ENCODE measurements around the gene OVAAL. TPM values are rescaled to one million over a fixed set of nuclear protein-coding genes. Genes with fewer than 3 reads are reported as not detected.
"Not testable (repeated sequence)": the region's sequence is repeated elsewhere in the genome, so short reads cannot be mapped to it uniquely, and the experiment has no call there.

Gene OVAAL
- total RNA-seq, 1 donor from 2014 or later, result not detected

DNA sequence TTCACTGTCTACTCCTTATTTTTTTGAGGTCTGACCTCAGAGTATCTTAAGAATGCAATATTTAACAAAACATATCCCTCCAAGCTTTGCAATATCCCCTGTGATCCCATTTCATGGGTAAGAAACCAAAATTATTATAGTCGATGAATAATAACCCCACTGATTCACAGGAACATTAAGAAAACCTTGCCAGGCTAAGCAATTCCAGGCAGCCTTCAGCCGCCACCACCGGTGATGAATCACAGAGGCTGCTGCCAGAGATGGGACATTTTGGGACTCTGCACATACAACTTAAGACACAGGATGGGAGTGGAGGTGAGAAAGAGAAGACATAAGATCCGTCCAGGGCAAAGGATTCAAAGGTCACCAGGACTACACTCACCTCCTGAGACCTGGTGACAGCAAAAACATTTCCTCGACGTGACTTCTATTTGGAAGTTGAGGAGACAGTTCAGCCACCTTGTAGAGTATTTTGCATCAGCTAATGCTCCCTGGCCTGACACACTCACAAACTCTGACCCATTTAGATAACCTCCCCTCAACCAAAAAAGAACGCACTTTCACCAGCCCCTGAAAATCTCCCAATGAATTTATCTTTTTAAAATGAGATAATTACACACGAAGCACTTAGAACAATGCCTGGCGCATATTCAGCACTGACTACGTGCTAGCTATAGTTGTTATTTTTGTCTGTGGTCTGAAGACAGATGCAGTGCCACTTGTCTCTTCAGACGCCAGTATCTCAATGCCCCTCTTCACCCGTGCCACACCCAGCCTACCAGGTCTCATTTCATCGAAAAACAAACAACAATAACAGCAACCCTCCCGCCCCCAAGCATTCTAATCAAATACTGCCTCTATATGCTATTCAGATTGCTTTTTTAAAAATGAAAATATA lies 17.8 kb upstream of the OVAAL start:
- no peak for ATAC-seq
- DNase-seq (ENCODE audit: low spot score), result no peak

DNA sequence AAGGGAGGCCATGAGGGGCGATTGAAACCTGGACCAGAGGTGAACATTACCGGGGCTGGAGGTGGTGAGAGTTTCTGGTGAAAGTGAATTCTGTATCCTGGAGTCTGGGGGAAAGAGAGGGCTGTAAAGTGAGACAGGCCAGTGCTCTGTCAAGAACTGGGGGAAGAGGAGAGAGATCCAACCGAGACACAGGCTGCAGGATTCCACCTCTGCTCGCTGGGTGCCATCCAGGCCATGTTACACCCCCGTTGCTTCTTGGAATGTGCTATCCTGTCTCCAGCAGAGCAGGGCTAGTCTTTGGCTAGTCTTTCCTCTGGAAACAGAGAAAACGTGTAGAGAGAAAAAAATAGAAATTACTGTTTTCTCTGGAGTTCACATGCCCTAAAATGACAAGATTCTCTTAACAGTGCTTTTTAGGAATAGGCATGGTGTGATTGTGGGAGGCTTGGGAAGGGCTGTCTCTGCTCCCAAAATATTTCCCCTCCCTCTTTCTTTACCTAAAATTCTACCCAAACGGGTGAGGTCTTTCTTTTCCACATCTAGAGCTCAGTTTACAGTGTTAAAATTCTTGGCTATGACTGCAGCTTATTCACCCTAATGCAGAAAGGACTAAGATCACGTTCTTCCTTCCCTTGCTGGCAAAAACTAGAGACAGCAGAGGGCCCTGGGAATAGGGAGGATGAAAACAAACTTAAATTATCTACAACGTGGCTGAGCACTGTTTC lies 16.5 kb upstream of the OVAAL start:
- DNase-seq (ENCODE audit: low spot score) (no peak), ATAC-seq (no peak)

GRCh38 chr1:180542838-180543145 lies 16.0 kb upstream of the OVAAL start:
- DNase-seq (ENCODE audit: low spot score) (no peak), ATAC-seq (no peak)

DNA sequence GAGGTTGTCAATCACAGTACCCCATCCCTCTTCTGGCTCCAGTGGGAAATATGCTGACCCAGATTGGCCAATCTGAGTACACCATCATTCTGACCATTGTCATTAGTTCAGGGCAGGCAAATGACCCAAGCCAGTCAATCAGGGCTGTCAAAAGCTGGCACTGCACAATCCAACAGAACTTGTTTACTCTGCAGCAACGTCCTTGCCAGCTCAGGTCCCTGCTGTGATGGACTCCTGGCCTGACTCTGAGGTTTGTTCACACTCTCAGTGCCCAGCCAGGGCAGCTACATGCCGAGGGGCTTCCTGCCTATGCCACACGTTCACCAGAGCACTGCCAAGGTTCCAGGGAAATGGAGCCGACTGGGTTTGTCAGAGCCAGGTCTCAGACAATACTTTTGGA lies 14.7 kb upstream of the OVAAL start:
- DNase-seq (ENCODE audit: low spot score) (peak; percentile 79), ATAC-seq (peak; percentile 99)

DNA sequence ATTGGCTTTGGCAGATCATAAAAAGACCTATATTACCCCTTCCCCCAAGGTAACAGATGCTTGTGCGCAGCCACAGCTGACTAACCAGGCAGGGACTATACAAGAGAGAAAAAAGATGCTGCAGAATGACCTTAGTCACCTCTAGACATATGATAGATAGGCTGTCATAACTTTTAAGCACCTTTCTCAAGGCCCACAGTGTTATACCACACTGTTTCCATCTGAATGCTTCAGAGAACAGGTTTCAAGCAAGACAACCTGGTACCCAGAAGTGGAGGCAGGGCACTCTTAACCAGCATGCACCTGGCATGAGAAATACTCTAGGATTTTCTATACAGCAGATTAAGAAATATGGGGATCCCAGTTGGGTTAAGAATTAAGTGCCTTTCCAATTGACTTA lies 12.8 kb upstream of the OVAAL start:
- DNase-seq (ENCODE audit: low spot score), result no peak

DNA sequence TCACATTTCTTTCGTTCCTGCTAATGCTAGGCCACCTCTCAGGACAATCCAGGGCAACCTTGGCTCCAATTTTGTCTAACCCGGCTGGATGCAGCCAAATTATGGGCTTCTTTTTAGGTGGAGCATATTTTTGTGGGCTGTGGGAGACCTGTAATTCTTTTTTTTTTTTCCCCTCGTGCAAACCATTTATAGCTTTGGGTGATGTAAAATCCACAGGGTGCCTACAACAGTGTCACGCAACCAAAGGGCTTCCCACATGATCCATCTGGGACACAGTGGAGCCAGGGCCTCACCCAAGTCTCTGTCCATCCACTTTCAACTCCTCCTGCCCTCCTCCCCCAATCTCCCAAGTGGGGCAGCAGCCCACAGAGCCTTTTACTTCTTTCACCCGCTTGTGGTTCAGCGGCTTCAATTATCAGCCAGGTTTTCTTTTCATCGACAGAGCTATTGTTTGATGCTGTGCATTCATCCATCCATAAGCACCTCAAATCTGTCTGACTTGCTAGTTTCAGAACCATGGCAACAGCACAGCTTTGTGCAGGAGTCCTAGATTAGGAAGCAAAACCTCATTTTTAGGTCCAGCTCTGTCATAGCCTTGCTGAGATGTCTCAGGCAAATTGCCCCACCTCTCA lies 10.0 kb upstream of the OVAAL start:
- no peak for DNase-seq (ENCODE audit: low spot score)
- no peak for ATAC-seq

More for the DNA sequence above, 12.8 kb upstream of the OVAAL start:
- ATAC-seq, result no peak

GRCh38 chr1:180549770-180550169 lies 9.0 kb upstream of the OVAAL start:
- not testable (repeated sequence) for ATAC-seq; DNase-seq (ENCODE audit: low spot score)

- ATAC-seq, result no peak
- DNase-seq (ENCODE audit: low spot score), result no peak
These were observed 8.5 kb upstream of the OVAAL start for GRCh38 chr1:180550241-180550640.

DNA sequence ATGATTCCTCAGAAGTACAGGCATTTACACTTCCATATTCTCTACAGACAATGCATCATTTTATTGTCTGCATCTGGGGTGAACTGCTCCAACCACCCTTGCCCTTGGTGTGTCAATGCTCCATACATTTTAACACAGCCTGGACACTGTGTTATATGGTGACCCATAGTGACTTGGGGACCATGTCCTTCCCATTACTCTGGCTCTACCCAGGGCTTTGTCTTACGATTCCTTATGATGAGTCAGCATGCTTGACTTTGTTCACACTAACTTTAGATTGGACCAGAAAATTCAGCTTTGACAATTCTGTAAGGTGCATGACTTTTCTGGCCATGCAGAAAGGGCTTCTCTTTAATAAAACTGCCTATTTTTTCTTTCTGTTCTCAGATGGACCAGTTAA lies 6.8 kb upstream of the OVAAL start:
- DNase-seq (ENCODE audit: low spot score), result no peak
- ATAC-seq, result no peak

- not testable (repeated sequence) for ATAC-seq; DNase-seq (ENCODE audit: low spot score)
These were observed 5.7 kb upstream of the OVAAL start for GRCh38 chr1:180553046-180553445.

- DNase-seq (ENCODE audit: low spot score), result no peak
- ATAC-seq, result no peak
These were observed 3.4 kb upstream of the OVAAL start for GRCh38 chr1:180555411-180555810.

- ATAC-seq (peak; percentile 55), DNase-seq (ENCODE audit: low spot score) (no peak)
These were observed 1.6 kb downstream of the OVAAL start for GRCh38 chr1:180560200-180560867.

DNA sequence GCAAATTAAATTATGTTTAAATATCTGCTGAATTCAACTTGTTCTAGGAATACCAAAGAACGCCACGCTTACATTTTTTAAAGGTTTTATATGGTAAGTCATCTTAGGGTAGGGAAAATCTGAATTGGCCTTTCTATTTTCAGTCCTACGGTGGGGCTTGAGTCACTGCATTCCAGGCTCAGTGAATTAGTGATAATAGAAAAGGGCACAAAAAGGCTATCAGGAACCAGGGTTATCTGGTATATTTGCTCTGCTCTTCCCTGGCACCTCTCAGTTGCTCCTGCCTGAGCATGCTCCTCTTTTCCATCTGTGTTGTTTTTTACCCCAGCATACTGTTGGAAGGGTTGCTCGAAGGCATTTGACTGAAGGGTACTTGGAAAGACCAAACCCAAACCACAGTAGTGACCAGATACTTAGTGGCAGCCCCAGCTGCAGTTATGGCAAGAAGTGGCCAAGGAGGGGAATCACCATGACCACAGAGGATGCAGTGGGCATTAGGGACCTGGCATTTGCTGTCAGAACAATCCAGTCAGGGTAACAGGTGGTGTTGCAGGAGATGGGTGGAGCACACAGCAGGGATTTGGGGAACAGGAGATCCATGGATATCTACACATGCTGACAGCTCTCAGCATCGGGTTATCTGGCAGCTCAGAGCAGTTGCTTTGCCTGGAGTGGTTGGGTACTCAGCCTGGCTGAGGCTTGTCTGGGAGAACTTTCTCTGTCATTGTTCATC lies 2.3 kb downstream of the OVAAL start:
- ATAC-seq (no peak), DNase-seq (ENCODE audit: low spot score) (no peak)

DNA sequence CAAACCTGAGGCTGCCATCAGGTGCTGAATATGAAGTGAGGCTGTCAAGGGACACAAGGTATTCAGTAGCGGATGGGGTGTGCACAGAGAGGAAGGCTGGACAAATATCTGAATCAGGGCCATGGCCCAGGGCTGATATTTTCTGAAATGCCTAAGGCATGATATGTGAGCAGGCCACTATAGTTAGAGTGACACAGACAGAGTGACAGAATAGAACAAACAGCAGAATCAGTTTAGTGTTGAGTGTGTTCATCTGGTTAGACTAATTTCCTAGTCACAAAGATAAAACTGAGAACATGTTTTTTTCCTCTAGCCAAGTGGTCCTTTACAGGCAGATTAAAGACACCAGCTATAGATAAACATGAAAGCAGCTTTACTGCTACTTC lies 3.9 kb downstream of the OVAAL start:
- ATAC-seq, result no peak

GRCh38 chr1:180563026-180563827 lies 4.5 kb downstream of the OVAAL start:
- ATAC-seq, result no peak

More for the DNA sequence above, 3.9 kb downstream of the OVAAL start:
- DNase-seq (ENCODE audit: low spot score), result no peak

GRCh38 chr1:180565121-180565871 lies 6.5 kb downstream of the OVAAL start:
- ATAC-seq (peak; percentile 72), DNase-seq (ENCODE audit: low spot score) (no peak)

More at GRCh38 chr1:180563026-180563827, 4.5 kb downstream of the OVAAL start:
- no peak for DNase-seq (ENCODE audit: low spot score)

GRCh38 chr1:180566026-180566425 lies 7.3 kb downstream of the OVAAL start:
- DNase-seq (ENCODE audit: low spot score) (no peak), ATAC-seq (no peak)

GRCh38 chr1:180566495-180566894 lies 7.7 kb downstream of the OVAAL start:
- ATAC-seq (no peak), DNase-seq (ENCODE audit: low spot score) (no peak)

DNA sequence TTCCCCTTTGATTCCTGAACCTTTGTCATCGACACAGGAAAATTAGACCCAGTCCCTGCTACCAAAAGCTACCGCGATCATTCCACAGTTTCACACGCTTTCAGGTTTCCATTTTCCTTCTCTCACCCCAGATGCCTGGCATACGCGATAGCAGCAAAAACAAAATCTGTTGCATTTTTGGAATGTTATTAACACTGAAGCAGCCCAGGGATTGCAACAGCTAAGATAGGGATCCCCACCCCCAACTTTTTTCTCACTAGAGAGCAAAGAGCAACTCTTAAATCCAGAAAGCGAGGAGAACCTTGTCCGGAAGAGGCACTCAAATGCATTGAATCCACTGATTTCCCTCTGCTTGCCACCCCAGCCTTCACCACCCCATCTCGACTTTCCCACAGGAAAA lies 8.9 kb downstream of the OVAAL start:
- ATAC-seq (peak; percentile 37), DNase-seq (ENCODE audit: low spot score) (no peak)
